PC-3 (cell line): Measurements from ENCODE around the gene CREM. TPM values are rescaled to one million over a fixed set of nuclear protein-coding genes. Genes with fewer than 3 reads are reported as not detected.
A peak's percentile ranks its signal among the peaks of the same experiment; 100 is the strongest.

Experiments used
- ATAC-seq: fragments of 200-7000 bp; cut with Tn5 transposase; 2 replicates; pipeline ENCODE4 v1.9.1; 2020; ENCODE audit warnings: mild to moderate bottlenecking, moderate library complexity
- BruUV-seq: library from RNA; stranded (reverse); fragments of 400-500 nt; replicated peaks from 2 replicates; lab custom pipeline; 2021; lab: Mats Ljungman, UMichigan
- CTCF ChIA-PET: fragments of 300-600 bp; sonication (Branson Sonifier 250); formaldehyde crosslinking; loops from one replicate; lab custom pipeline; 2022; ENCODE audit warnings: antibody characterized with exemption; lab: Charles Lee
- POLR2A ChIA-PET: fragments of 300-600 bp; sonication (Branson Sonifier 250); formaldehyde crosslinking; loops from one replicate; lab custom pipeline; 2022; ENCODE audit warnings: antibody characterized with exemption; ENCODE audit not compliant: unreplicated experiment; lab: Charles Lee
- DNase-seq: peaks from one replicate; pipeline ENCODE4 v3.0.0-alpha.2; 2015
- H2AFZ ChIP-seq: fragments of 300-600 bp; sonication (generic); 2 replicates; pipeline ENCODE4 v1.6.0; 2016; ENCODE audit warnings: antibody characterized with exemption, low read length
- H3F3A ChIP-seq: fragments of 300-600 bp; sonication (generic); one replicate; pipeline ENCODE4 v1.6.0; 2017; ENCODE audit warnings: antibody characterized with exemption, low read length, control low read depth, mild to moderate bottlenecking; ENCODE audit not compliant: unreplicated experiment
- H3K27ac ChIP-seq: fragments of 300-600 bp; sonication (generic); 2 replicates; pipeline ENCODE4 v1.5.1; 2016; ENCODE audit warnings: mild to moderate bottlenecking, low read length
- H3K27me3 ChIP-seq: fragments of 300-600 bp; sonication (generic); 2 replicates; pipeline ENCODE4 v1.6.1; 2016; ENCODE audit warnings: low read length, mixed read lengths
- H3K36me3 ChIP-seq: fragments of 300-600 bp; sonication (generic); 2 replicates; pipeline ENCODE4 v1.6.1; 2016; ENCODE audit warnings: low read depth, mixed run types, low read length, mixed read lengths
- H3K4me1 ChIP-seq: fragments of 300-600 bp; sonication (generic); 2 replicates; pipeline ENCODE4 v1.5.1; 2016; ENCODE audit warnings: low read length; ENCODE audit not compliant: insufficient read depth
- H3K4me2 ChIP-seq: fragments of 300-600 bp; sonication (generic); 2 replicates; pipeline ENCODE4 v1.6.0; 2016; ENCODE audit warnings: low read length
- H3K4me3 ChIP-seq: fragments of 300-600 bp; sonication (generic); 2 replicates; pipeline ENCODE4 v1.5.1; 2016; ENCODE audit warnings: mild to moderate bottlenecking, low read length, mixed read lengths
- H3K79me2 ChIP-seq: fragments of 300-600 bp; sonication (generic); 2 replicates; pipeline ENCODE4 v1.6.1; 2017; ENCODE audit warnings: low read length, mixed read lengths
- H3K9ac ChIP-seq: fragments of 300-600 bp; sonication (generic); 2 replicates; pipeline ENCODE4 v1.6.0; 2016; ENCODE audit warnings: mild to moderate bottlenecking, low read length
- H3K9me2 ChIP-seq: fragments of 300-600 bp; sonication (generic); replicated peaks from 2 replicates; pipeline ENCODE4 v1.6.1; 2016; ENCODE audit warnings: mixed run types, low read length, mixed read lengths
- H3K9me3 ChIP-seq: fragments of 300-600 bp; sonication (generic); 2 replicates; pipeline ENCODE4 v1.6.1; 2016; ENCODE audit warnings: low read length, mixed read lengths
- H4K20me1 ChIP-seq: fragments of 300-600 bp; sonication (generic); 2 replicates; pipeline ENCODE4 v1.6.1; 2016; ENCODE audit warnings: low read length, mixed read lengths
- CTCF ChIP-seq: fragments of 300-600 bp; sonication (generic); conservative IDR thresholded peaks from 2 replicates; pipeline ENCODE4 v1.5.1; 2017; ENCODE audit warnings: antibody characterized with exemption, low read depth, mild to moderate bottlenecking, low read length
- EZH2 ChIP-seq: fragments of 300-600 bp; sonication (generic); IDR thresholded peaks from one replicate; pipeline ENCODE4 v1.6.1; 2017; ENCODE audit warnings: antibody characterized with exemption, mild to moderate bottlenecking, low read length; ENCODE audit not compliant: unreplicated experiment
- EZH2phosphoT487 ChIP-seq: fragments of 300-600 bp; sonication (generic); IDR thresholded peaks from 2 replicates; pipeline ENCODE4 v1.6.1; 2018; ENCODE audit warnings: mild to moderate bottlenecking, antibody characterized with exemption, low read length, borderline replicate concordance
- intact Hi-C: fragments of 100-400 bp; cut with micrococcal nuclease; formaldehyde crosslinking; loops from 2 replicates; pipeline ENCODE4 v1.9.0; 2023
- total RNA-seq: library from RNA; depleted of rRNA; stranded (reverse); fragments of >200 nt; gene quantifications from 2 replicates; pipeline ENCODE4 v1.2.3, GENCODE V29; 2014

CREM gene
- total RNA-seq, 1 experiment from 2014 or later = 195 TPM

- no peak for TF ChIP-seq EZH2phosphoT487
- TF ChIP-seq CTCF = no peak
- no peak for TF ChIP-seq EZH2
- Histone ChIP-seq H3F3A (no peaks in the 10 kb centered on the region), H3K79me2 (no peaks in the 10 kb centered on the region), H3K4me1 (peaks cover 5% of the 10 kb centered on the region; the same call in 1 of the 2 replicates), H3K9ac (no peak overlapping the region), H3K36me3 (peaks cover 6% of the 10 kb centered on the region; the same call in 1 of the 2 replicates), H3K4me3 (no peak overlapping the region), H4K20me1 (no peaks in the 10 kb centered on the region), H2AFZ (no peak overlapping the region), H3K9me2 (no peaks in the 10 kb centered on the region), H3K9me3 (no peaks in the 10 kb centered on the region), H3K27ac (no peak overlapping the region), H3K4me2 (no peak overlapping the region), H3K27me3 (no peaks in the 10 kb centered on the region)
- intact Hi-C loops = no loop called here
- ATAC-seq = no peak
- no TSS peak for BruUV-seq
- POLR2A ChIA-PET = interaction anchor here (0.7 kb wide), 1 partner anchor 1893 kb away, joined by 4 read pairs; no protein-coding TSS in a partner anchor
- DNase-seq = no peak
- CTCF ChIA-PET = interaction anchor here (1.3 kb wide), 1 partner anchor 42 kb away, joined by 4 read pairs; no protein-coding TSS in a partner anchor
Observed at GRCh38 chr10:35152992-35153391, 26.3 kb downstream of the CREM start.

- Histone ChIP-seq H2AFZ (no peak overlapping the region), H3K4me1 (peaks cover 5% of the 10 kb centered on the region; the same call in 1 of the 2 replicates), H3K9me3 (no peaks in the 10 kb centered on the region), H3F3A (no peaks in the 10 kb centered on the region), H3K9me2 (no peaks in the 10 kb centered on the region), H3K4me3 (no peak overlapping the region), H3K36me3 (peaks cover 6% of the 10 kb centered on the region; the same call in 1 of the 2 replicates), H3K27ac (no peak overlapping the region), H3K9ac (no peak overlapping the region), H4K20me1 (no peaks in the 10 kb centered on the region), H3K4me2 (no peak overlapping the region), H3K79me2 (no peaks in the 10 kb centered on the region), H3K27me3 (no peaks in the 10 kb centered on the region)
- ChIA-PET POLR2A (interaction anchor here (0.6 kb wide), 3 partner anchors 27 to 1620 kb away, joined by 3 to 7 read pairs (median 5); no protein-coding TSS in a partner anchor), CTCF (interaction anchor here (1.3 kb wide), 1 partner anchor 42 kb away, joined by 4 read pairs; no protein-coding TSS in a partner anchor)
- TF ChIP-seq EZH2phosphoT487 (no peak), EZH2 (no peak), CTCF (no peak)
- BruUV-seq = no TSS peak
- intact Hi-C loops = loop anchor here (1.0 kb wide), 1 partner anchor 23 kb away; no protein-coding TSS in a partner anchor
- ATAC-seq = no peak
- no peak for DNase-seq
Observed at GRCh38 chr10:35153716-35154115, 27.1 kb downstream of the CREM start.

GRCh38 chr10:35160743-35161142, 34.1 kb downstream of the CREM start:
- Histone ChIP-seq H3K4me2 (no peak overlapping the region), H3F3A (no peaks in the 10 kb centered on the region), H2AFZ (no peak overlapping the region), H3K9me2 (no peaks in the 10 kb centered on the region), H4K20me1 (no peaks in the 10 kb centered on the region), H3K9me3 (peaks cover 6% of the 10 kb centered on the region), H3K36me3 (peaks cover 7% of the 10 kb centered on the region), H3K4me1 (no peaks in the 10 kb centered on the region), H3K9ac (no peak overlapping the region), H3K27ac (no peak overlapping the region), H3K79me2 (no peaks in the 10 kb centered on the region), H3K4me3 (no peak overlapping the region), H3K27me3 (no peaks in the 10 kb centered on the region)
- TF ChIP-seq EZH2phosphoT487 = no peak
- no peak for TF ChIP-seq CTCF
- TF ChIP-seq EZH2 = no peak
- no TSS peak for BruUV-seq
- ChIA-PET CTCF (interaction anchor here (0.7 to 1.5 kb wide), 2 partner anchors 17 to 35 kb away, joined by 5 to 6 read pairs; no protein-coding TSS in a partner anchor), POLR2A (no interaction called here)
- ATAC-seq = peak; percentile 98
- intact Hi-C loops = no loop called here
- DNase-seq = peak; percentile 53
